ENCODE data around the gene NLRP3.

- TF ChIP-seq POLR2AphosphoS5 (IDR thresholded peaks at IDR 0.05; ENCODE audit: low read depth, low read length), result no peak
- no peak for TF ChIP-seq CTCF (IDR thresholded peaks at IDR 0.05)
Observed at GRCh38 chr1:247494767-247495166, 78.8 kb downstream of the NLRP3 start.
